NB4 (cell line): ENCODE measurements around the gene FMN1.

Experiments used
- CTCF ChIP-seq: IDR thresholded peaks from one replicate; pipeline ENCODE4 v1.5.1; 2012; ENCODE audit warnings: low read depth, low read length
- MAX ChIP-seq: IDR thresholded peaks from 2 replicates; pipeline ENCODE4 v1.6.1; 2011; ENCODE audit warnings: low read depth, low read length
- MYC ChIP-seq: IDR thresholded peaks from 2 replicates; pipeline ENCODE4 v1.6.1; 2011; ENCODE audit warnings: low read depth, low read length
- POLR2A ChIP-seq: IDR thresholded peaks from 2 replicates; pipeline ENCODE4 v1.6.1; 2011; ENCODE audit warnings: mild to moderate bottlenecking; ENCODE audit not compliant: insufficient read length; ENCODE audit errors: extremely low read depth

DNA sequence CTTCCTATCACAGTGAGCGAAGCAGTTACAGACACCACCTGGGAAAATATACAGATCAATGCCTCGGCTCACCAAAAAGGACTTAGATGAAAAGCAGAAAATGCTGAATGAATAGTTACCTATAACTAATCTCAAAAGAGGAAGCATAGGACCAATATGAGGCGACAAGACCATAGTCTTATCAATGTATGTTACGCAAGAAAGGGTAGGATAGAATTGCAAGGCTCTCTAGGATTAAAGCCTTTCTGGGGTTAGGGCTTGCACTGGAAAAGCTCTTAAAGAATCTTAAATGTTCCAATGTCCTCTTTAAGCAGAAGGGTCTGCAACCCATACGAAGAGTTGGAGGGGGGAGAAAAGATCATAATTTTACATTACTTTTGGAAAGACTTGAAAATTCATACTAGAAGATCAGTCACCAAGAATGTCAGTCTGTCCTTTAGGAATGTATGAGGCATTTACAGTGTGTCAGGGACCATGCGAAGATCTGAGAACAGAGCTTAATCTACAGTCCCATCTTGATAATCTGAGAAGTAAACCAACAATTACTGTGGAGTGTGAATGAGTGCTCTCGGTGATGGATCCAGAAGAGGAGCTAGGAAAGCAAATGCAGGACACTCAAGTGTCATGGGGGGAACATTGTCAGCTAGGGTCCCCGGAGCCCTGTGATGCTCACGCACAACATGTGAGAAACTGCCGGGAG, 290.8 kb downstream of the FMN1 start:
- no peak for TF ChIP-seq CTCF
- TF ChIP-seq MAX = no peak
- no peak for TF ChIP-seq POLR2A
- TF ChIP-seq MYC = no peak
